Endometrial microvascular endothelial cells (primary cell): Measurements from ENCODE around the gene MALRD1. TPM values are rescaled to one million over a fixed set of nuclear protein-coding genes. Genes with fewer than 3 reads are reported as not detected.

Experiments used
- in situ Hi-C: cut with HindIII; loops from 2 replicates; pipeline ENCODE4 v1.10.0; 2017; ENCODE audit warnings: low sequenced_read_pairs, low pct_unique_long_range_greater_than_20kb; ENCODE audit errors: inconsistent ontology term
- total RNA-seq: library from RNA; depleted of rRNA; stranded (reverse); fragments of >200 nt; gene quantifications from one replicate; pipeline ENCODE4 v1.2.3, GENCODE V29; 2015; ENCODE audit errors: inconsistent ontology term

The MALRD1 gene
- total RNA-seq, 1 donor from 2014 or later = not detected

DNA sequence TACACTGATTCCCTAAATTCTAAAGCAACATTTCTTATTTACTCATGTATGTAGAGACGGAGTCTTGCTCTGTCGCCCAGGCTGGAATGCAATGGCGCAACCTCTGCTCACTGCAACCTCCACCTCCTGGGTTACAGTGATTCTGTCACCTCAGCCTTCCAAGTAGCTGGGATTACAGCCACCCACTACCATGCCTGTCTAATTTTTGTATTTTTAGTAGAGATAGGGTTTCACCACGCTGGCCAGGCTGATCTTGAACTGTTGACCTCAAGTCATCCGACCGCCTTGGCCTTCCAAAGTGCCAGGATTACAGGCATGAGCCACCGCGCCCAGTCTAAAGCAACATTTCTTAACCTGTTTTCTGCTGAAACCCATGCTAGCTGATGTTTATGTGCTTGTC, 540.0 kb downstream of the MALRD1 start:
- in situ Hi-C loops = no loop called here

GRCh38 chr10:19592276-19592675, 543.7 kb downstream of the MALRD1 start:
- in situ Hi-C loops = no loop called here

DNA sequence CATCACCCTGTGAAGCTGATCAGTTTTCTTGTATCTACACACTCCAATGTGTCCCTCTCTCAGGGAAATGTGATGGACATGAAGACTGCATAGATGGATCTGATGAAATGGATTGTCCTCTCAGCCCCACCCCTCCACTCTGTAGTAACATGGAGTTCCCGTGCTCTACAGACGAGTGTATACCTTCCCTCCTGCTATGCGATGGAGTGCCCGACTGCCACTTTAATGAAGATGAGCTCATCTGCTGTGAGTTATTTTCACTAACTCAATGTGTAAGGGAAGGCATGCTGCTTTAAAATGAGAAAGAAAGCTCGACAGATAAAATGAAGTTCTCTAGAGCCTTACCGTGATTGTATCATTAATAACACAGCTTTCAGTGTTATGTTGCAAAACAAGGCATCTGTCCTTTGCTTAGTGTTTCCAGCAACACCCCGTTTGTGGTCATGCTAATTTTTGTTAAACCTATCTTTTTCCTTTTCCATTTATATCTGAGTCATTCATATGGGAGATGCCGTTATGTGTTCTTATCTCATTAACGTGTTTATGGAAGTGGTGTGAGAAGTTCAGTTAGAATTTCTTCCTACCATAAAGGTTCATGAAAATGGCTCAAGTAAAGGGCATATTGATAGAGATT, 546.7 kb downstream of the MALRD1 start:
- in situ Hi-C loops = no loop called here

GRCh38 chr10:19605806-19606205, 557.2 kb downstream of the MALRD1 start:
- in situ Hi-C loops = no loop called here

DNA sequence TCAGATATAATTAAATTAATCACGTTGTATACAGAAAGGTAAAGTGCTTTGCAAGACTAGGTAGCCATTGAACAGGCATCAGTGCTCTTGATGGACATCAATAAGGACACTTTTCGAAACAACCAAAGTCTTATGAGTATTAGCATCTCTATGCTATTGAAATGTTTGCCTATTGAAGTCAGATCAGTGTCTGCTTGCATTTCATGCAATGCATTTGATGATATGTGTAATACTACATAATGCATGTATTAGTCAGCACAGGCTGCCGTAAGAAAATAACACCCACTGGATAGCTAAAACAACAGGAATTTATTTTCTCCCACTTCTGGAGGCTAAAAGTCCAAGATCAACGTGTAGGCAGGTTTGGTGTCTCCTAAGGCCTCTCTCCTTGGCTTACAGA, 558.4 kb downstream of the MALRD1 start:
- in situ Hi-C loops = no loop called here

GRCh38 chr10:19611775-19612174, 563.2 kb downstream of the MALRD1 start:
- in situ Hi-C loops = no loop called here

DNA sequence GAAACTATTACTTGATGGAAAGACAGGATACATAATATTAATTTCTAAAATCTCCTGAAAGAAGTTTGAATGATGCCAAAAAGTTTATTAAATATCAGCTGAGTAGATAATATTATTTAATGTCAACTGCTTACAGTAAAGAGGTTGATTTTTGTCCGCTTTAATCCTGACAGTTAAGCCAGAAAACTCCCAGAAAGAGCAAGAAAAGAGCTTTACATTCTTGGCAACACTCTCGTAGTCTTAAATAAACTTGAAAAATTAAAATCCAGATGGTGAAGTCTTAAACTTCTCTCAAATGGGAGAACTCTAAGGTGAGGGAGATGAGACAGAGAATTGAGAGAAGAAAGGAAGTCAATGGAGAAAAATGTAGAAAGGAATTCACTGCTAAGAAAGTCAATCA, 568.4 kb downstream of the MALRD1 start:
- in situ Hi-C loops = no loop called here

- in situ Hi-C loops = no loop called here
These were observed 572.2 kb downstream of the MALRD1 start for GRCh38 chr10:19620811-19621210.

- in situ Hi-C loops = no loop called here
These were observed 574.7 kb downstream of the MALRD1 start for GRCh38 chr10:19623321-19623720.

DNA sequence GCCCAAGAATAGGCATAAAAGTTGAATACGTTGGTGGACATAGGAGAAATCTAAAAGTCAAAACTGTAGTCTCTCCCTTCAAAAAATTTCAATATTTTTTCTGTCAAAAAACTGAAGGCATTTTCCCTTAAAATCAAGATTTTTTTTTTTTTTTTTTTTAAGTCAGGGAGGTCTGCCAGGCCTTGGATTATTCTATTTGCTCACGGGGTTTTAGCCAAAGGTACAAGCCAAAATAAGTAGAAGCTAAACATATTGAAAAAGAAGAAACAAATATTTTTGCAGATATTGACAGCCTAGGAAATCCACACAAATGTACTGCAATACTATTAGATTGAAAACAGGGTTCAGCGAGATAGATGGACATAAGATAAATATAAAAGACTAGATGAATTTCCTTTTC, 577.6 kb downstream of the MALRD1 start:
- in situ Hi-C loops = no loop called here

GRCh38 chr10:19628767-19629560, 580.4 kb downstream of the MALRD1 start:
- in situ Hi-C loops = no loop called here

- in situ Hi-C loops = no loop called here
These were observed 581.0 kb downstream of the MALRD1 start for GRCh38 chr10:19629567-19629966.

- in situ Hi-C loops = no loop called here
These were observed 585.6 kb downstream of the MALRD1 start for GRCh38 chr10:19634163-19634562.

DNA sequence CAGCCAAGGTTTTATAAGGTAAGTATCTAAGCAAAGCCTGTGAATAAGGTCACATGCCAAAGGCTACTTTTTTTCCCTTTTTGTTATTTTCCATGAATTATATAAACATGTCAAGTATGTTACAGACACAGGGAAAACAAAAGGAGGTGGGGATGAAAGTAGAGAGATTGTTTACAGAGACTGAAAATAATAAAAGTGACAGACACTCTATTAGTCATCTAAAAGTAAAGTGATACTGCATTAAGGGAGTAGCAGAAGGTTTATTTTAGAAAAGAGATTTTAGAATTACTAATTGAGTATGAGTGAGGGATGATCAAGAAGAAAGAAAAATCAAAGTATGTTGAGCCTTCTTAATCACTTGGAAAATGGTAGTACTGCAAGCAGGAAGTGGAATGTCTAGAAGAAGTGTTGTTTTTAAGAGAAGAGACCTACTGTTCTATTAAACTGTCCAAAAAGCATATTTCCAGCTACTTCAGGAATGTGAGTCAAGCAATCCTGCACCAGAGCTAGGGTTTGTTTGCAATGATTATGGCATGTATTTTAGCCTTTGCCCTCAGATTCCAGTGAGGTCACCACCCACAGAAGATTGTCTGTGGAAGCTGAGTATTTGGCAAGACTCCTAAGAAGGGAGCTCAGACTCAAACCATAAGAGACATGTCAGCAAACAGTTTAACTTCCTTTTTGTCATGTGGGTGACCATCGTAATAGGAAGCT, 589.7 kb downstream of the MALRD1 start:
- in situ Hi-C loops = no loop called here

GRCh38 chr10:19638896-19639233, 590.3 kb downstream of the MALRD1 start:
- in situ Hi-C loops = no loop called here

- in situ Hi-C loops = no loop called here
These were observed 592.1 kb downstream of the MALRD1 start for GRCh38 chr10:19640566-19641263.

- in situ Hi-C loops = no loop called here
These were observed 602.9 kb downstream of the MALRD1 start for GRCh38 chr10:19651549-19651948.

DNA sequence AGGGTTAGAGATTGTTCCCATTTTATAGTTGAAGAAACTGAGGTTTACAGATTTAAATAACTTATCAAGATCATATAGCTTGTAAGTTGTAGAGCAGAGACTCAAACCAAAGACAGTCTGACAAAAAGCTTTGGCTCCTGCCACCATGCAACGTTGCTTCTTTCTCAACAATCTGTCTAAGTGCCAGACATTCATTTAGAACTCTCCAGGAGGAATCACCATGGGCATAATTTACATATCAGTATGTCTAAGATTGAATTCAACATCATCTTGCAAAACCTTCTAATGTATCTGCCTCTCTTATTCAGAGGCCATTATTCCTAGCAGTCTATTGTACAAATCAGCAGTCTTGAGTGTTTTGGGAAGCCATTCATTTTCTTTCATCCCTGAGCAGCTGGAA, 604.1 kb downstream of the MALRD1 start:
- in situ Hi-C loops = no loop called here

GRCh38 chr10:19653931-19654330, 605.3 kb downstream of the MALRD1 start:
- in situ Hi-C loops = no loop called here
